DOHH2 (cell line): Measurements from ENCODE around the gene PSMB2.
"Not testable (repeated sequence)": the region's sequence is repeated elsewhere in the genome, so short reads cannot be mapped to it uniquely, and the experiment has no call there.

Experiments used
- H3F3A ChIP-seq: fragments of 200-600 bp; sonication (generic), shearing (Covaris generic); 2 replicates; pipeline ENCODE4 v1.6.0; 2016; ENCODE audit warnings: antibody characterized with exemption, mild to moderate bottlenecking; ENCODE audit not compliant: control insufficient read depth, insufficient read depth
- H3K27ac ChIP-seq: fragments of 200-600 bp; sonication (generic); 2 replicates; pipeline ENCODE4 v1.5.1; 2014; ENCODE audit warnings: low read depth, mild to moderate bottlenecking, low read length, moderate library complexity
- H3K27me3 ChIP-seq: fragments of 200-600 bp; sonication (generic); 2 replicates; pipeline ENCODE4 v1.6.1; 2014; ENCODE audit warnings: mild to moderate bottlenecking, low read length, mixed read lengths; ENCODE audit not compliant: control insufficient read depth
- H3K36me3 ChIP-seq: fragments of 200-600 bp; sonication (generic); 2 replicates; pipeline ENCODE4 v1.6.1; 2014; ENCODE audit warnings: mild to moderate bottlenecking, low read length, moderate library complexity, mixed read lengths; ENCODE audit not compliant: control insufficient read depth
- H3K4me1 ChIP-seq: fragments of 200-600 bp; sonication (generic); 2 replicates; pipeline ENCODE4 v1.6.1; 2014; ENCODE audit warnings: mild to moderate bottlenecking, low read length, mixed read lengths; ENCODE audit not compliant: control insufficient read depth
- H3K4me2 ChIP-seq: fragments of 200-600 bp; sonication (generic); 2 replicates; pipeline ENCODE4 v1.6.0; 2014; ENCODE audit warnings: mild to moderate bottlenecking, low read length, moderate library complexity
- H3K4me3 ChIP-seq: fragments of 200-600 bp; sonication (generic); 2 replicates; pipeline ENCODE4 v1.5.1; 2014; ENCODE audit warnings: mild to moderate bottlenecking, low read length, mixed read lengths
- H3K79me2 ChIP-seq: fragments of 200-600 bp; sonication (generic); 2 replicates; pipeline ENCODE4 v1.6.1; 2014; ENCODE audit warnings: mild to moderate bottlenecking, low read length, mixed read lengths; ENCODE audit not compliant: control insufficient read depth
- H3K9me2 ChIP-seq: fragments of 200-600 bp; sonication (generic); replicated peaks from 2 replicates; pipeline ENCODE4 v1.6.1; 2014; ENCODE audit warnings: mild to moderate bottlenecking, low read length, mixed read lengths; ENCODE audit not compliant: control insufficient read depth
- H3K9me3 ChIP-seq: fragments of 200-600 bp; sonication (generic); 2 replicates; pipeline ENCODE4 v1.6.1; 2014; ENCODE audit warnings: antibody characterized with exemption, low read length, mixed read lengths; ENCODE audit not compliant: control insufficient read depth, insufficient read depth
- H4K20me1 ChIP-seq: fragments of 200-600 bp; sonication (generic); 2 replicates; pipeline ENCODE4 v1.6.0; 2014; ENCODE audit warnings: low read depth, mild to moderate bottlenecking, antibody characterized with exemption, low read length, moderate library complexity; ENCODE audit not compliant: control insufficient read depth, insufficient read depth
- CTCF ChIP-seq: fragments of 200-600 bp; sonication (generic); IDR thresholded peaks from one replicate; pipeline ENCODE4 v1.5.1; 2014; ENCODE audit warnings: antibody characterized with exemption, mild to moderate bottlenecking, low read depth, low read length; ENCODE audit not compliant: poor library complexity, severe bottlenecking
- EZH2phosphoT487 ChIP-seq: fragments of 200-600 bp; sonication (generic); IDR thresholded peaks from 2 replicates; pipeline ENCODE4 v1.6.1; 2017; ENCODE audit warnings: borderline replicate concordance, mild to moderate bottlenecking, antibody characterized with exemption, low read length, moderate library complexity, mixed read lengths

Gene PSMB2

GRCh38 chr1:35587736-35588135 lies 53.6 kb downstream of the PSMB2 start:
- Histone ChIP-seq H3K4me2 (no peak overlapping the region), H3K9me3 (no peaks in the 10 kb centered on the region), H3F3A (no peaks in the 10 kb centered on the region), H4K20me1 (no peaks in the 10 kb centered on the region), H3K4me1 (no peaks in the 10 kb centered on the region), H3K79me2 (no peaks in the 10 kb centered on the region), H3K9me2 (no peaks in the 10 kb centered on the region), H3K4me3 (no peak overlapping the region), H3K27me3 (no peaks in the 10 kb centered on the region), H3K27ac (no peak overlapping the region), H3K36me3 (no peaks in the 10 kb centered on the region)
- TF ChIP-seq CTCF (no peak), EZH2phosphoT487 (no peak)

GRCh38 chr1:35586808-35587207 lies 54.5 kb downstream of the PSMB2 start:
- Histone ChIP-seq H3K4me1 (peaks cover 1% of the 10 kb centered on the region), H3F3A (peaks cover 6% of the 10 kb centered on the region; the same call in 1 of the 2 replicates), H3K4me3 (no peak overlapping the region), H4K20me1 (no peaks in the 10 kb centered on the region), H3K4me2 (no peak overlapping the region), H3K9me2 (no peaks in the 10 kb centered on the region), H3K9me3 (no peaks in the 10 kb centered on the region), H3K27me3 (no peaks in the 10 kb centered on the region), H3K36me3 (no peaks in the 10 kb centered on the region), H3K79me2 (no peaks in the 10 kb centered on the region), H3K27ac (no peak overlapping the region)
- TF ChIP-seq EZH2phosphoT487 (no peak), CTCF (no peak)

GRCh38 chr1:35585805-35586204 lies 55.5 kb downstream of the PSMB2 start:
- H3K4me3 ChIP-seq, H3K27ac ChIP-seq, H3K36me3 ChIP-seq, H3K4me2 ChIP-seq, H3F3A ChIP-seq, H3K9me3 ChIP-seq, H3K27me3 ChIP-seq, H3K9me2 ChIP-seq, H4K20me1 ChIP-seq, H3K79me2 ChIP-seq: not testable (repeated sequence)
- H3K4me1 ChIP-seq = peaks cover 11% of the 10 kb centered on the region

- no peak for TF ChIP-seq CTCF
- TF ChIP-seq EZH2phosphoT487 = no peak
Measured at GRCh38 chr1:35585281-35585680, 56.0 kb downstream of the PSMB2 start.

GRCh38 chr1:35581621-35582020 lies 59.7 kb downstream of the PSMB2 start:
- H3K4me1 ChIP-seq = peaks cover 36% of the 10 kb centered on the region
- not testable (repeated sequence) for H3K4me3 ChIP-seq, H3K79me2 ChIP-seq, H3K4me2 ChIP-seq, H3K27ac ChIP-seq, H3K36me3 ChIP-seq, H4K20me1 ChIP-seq, H3K9me2 ChIP-seq, H3K27me3 ChIP-seq, H3K9me3 ChIP-seq, H3F3A ChIP-seq

More at GRCh38 chr1:35585281-35585680, 56.0 kb downstream of the PSMB2 start:
- H4K20me1 ChIP-seq = no peaks in the 10 kb centered on the region
- no peaks in the 10 kb centered on the region for H3K79me2 ChIP-seq
- H3K9me2 ChIP-seq = no peaks in the 10 kb centered on the region
- no peak overlapping the region for H3K27ac ChIP-seq
- no peaks in the 10 kb centered on the region for H3K9me3 ChIP-seq
- H3F3A ChIP-seq = peaks cover 6% of the 10 kb centered on the region; the same call in 1 of the 2 replicates
- peaks cover 16% of the 10 kb centered on the region for H3K4me1 ChIP-seq
- H3K4me2 ChIP-seq = no peak overlapping the region
- H3K27me3 ChIP-seq = no peaks in the 10 kb centered on the region
- no peaks in the 10 kb centered on the region for H3K36me3 ChIP-seq
- H3K4me3 ChIP-seq = no peak overlapping the region
